ENCODE results near the gene DCAKD.

DNA sequence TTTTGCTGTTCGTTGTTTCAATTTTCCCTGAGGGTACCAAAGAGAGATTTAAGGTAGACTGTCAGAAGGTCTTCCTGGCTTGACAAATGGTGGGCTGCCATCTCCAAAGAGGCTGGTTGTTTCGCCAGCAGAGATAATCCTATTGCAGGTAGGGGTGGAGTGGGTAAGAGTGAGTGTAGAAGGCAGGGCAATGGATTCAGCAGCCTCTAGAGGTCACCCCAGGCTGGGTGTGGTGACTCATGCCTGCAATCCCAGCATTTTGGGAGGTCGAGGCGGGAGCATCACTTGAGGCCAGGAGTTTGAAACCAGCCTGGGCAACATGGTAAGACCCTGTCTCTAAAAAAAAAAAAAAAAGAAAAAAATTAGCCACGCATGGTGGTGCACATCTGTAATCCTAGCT, 34.6 kb downstream of the DCAKD start:
- TF ChIP-seq, protein P1, sequence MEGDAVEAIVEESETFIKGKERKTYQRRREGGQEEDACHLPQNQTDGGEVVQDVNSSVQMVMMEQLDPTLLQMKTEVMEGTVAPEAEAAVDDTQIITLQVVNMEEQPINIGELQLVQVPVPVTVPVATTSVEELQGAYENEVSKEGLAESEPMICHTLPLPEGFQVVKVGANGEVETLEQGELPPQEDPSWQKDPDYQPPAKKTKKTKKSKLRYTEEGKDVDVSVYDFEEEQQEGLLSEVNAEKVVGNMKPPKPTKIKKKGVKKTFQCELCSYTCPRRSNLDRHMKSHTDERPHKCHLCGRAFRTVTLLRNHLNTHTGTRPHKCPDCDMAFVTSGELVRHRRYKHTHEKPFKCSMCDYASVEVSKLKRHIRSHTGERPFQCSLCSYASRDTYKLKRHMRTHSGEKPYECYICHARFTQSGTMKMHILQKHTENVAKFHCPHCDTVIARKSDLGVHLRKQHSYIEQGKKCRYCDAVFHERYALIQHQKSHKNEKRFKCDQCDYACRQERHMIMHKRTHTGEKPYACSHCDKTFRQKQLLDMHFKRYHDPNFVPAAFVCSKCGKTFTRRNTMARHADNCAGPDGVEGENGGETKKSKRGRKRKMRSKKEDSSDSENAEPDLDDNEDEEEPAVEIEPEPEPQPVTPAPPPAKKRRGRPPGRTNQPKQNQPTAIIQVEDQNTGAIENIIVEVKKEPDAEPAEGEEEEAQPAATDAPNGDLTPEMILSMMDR (conservative IDR thresholded peaks at IDR 0.05 in 1 of 2, IDR thresholded peaks at IDR 0.05 in 1 of 2; ENCODE audit: low read depth in 1 of 2, low read length in 2 of 2), result peak in 1 of 2 donors; percentile 30
- no peak for TF ChIP-seq EZH2 (IDR thresholded peaks at IDR 0.05; ENCODE audit: low read length, missing control alignments)

Measured in fibroblast of lung (primary cell).